RKO (cell line): Measurements from ENCODE around the gene PIPOX.

ENCODE experiments used
- DNase-seq: peaks from one replicate; pipeline ENCODE4 v3.0.0-alpha.2; 2016; ENCODE audit warnings: low spot score

The PIPOX gene

DNA sequence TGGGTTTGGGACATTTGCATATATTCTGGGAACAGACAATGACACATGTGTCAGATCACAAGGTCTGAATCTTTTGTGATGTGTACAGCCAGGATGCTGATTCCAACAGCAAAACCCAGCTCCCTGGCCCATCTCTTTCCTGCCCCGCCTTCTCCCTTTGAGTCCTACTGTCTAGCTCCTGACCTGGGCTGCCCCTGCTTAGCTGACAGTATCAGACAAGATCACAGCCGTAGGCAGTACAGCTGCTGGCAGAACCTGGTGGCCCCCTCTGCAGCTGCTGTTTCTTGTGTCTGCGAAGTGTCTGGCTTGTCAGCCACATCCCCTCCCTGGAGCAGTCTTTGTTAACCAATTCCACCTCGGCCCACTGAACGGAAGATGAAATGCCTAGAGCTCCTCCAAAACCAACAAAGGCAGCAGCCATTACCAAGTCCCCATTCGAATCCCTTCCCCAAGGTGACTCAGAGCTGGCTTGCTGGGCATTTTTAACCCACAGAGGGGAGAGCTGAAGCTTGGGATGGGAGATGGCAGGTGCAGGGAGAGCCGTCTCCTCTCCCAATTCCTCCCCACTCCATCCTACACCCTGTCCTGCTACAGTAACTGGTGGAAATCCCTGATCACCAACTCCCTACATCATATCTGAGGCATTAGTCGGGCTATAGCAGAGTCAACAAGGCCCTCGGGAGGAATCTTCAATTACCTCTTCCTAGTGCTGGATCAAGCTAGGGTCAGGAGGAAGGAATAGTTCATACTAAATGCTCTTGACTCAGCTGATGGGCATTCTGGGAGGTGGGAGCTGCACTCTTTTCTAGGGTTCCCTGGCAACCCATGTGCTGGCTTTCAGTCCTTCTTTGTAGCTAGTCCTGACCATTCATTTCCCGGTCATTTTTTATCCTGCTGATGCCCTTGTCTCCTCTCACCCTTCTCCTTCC is 5.8 kb downstream of the PIPOX start:
- DNase-seq, result no peak

GRCh38 chr17:29049541-29050145 is 6.7 kb downstream of the PIPOX start:
- DNase-seq, result no peak

DNA sequence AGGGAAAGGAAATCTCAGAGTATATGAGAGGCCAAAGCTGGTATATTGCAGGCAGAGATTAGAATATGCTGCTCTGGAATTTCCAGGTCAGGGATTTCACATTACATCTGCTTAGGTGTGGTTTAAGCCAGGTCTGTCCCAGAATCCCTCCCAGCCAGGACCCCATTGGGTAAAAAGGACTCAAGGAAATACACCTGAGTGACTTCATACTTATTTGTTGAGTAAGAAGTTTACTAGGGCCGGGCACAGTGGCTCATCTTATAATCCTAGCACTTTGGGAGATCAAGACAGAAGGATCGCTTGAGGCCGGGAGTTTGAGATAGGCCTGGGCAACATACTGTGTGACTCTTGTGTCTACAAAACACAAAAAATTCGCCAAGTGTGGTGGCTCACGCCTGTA is 7.2 kb downstream of the PIPOX start:
- no peak for DNase-seq

DNA sequence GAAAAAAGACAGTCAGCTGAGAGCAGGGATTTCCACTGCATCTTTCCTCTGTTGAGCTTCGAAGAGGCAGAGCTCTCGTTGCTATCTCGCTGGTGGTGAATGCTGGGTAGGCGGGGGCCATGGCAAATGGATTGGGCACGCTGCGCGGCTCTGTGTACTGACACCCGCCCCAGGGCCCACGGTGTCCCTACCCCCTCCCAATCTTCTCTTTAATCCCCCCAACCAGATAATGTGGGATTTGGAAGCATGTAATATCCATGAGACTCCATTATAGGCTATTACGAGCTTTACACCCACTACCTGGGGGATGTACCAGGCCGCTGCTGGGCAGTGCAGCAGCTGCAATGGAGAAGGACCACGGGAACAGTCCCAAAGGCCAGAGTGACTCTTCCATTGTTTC is 8.3 kb downstream of the PIPOX start:
- no peak for DNase-seq

DNA sequence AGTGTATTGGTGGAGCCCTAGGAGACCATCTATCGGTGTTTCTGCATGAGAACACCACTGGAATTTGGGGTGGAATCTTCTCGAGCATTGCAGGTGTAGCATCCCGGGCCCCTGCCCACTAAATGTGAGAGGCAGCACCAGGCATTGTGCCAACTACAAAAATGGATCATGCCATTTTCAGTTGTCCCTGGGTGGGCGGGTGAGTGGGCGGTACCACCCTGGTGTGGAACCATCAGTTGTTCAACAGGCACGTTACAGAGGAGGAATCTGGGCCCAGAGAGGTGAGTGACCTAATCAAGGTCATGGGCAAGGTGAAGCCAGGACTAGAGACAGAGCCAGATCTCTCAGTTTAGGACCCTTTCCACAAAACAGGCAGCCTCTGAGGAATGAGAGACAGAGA is 8.8 kb downstream of the PIPOX start:
- DNase-seq, result no peak

DNA sequence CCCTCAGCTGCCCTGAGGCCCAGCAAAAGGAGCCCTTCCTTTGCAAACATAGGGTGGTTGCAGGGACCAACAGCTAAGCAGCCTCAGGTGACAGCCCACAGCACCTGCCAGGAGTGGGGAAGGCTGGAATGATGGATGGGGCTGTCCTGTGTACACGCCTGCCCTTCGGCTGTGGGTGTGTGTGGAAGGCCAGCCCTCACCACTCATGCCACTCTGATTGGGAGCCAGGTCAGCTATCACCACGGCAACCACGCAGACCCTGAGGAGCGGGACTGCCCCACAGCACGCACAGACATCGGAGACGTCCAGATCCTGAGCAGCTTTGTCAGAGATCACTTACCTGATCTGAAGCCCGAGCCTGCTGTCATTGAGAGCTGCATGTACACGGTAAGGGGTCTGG is 11.9 kb downstream of the PIPOX start:
- no peak for DNase-seq

DNA sequence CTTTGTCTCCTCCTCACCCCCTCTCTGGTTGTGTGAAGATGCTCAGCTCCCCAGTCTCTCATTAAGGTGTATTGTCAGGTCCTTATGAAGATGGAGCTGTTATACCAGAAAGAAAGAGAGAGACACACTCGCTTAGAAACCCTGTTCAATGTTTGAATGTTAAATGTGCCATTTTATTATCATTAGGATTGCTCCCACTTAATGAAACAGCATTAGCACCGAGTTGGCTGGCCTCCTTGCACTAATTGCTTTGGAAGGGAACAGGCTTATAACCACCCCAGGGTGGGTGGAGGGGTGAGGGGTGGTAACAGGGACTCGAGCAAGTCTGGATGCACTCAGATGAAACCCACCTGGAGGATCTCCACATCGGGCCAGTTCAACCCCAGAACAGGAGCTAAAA is 14.4 kb downstream of the PIPOX start:
- no peak for DNase-seq

GRCh38 chr17:29058391-29058790 is 15.4 kb downstream of the PIPOX start:
- DNase-seq, result no peak

DNA sequence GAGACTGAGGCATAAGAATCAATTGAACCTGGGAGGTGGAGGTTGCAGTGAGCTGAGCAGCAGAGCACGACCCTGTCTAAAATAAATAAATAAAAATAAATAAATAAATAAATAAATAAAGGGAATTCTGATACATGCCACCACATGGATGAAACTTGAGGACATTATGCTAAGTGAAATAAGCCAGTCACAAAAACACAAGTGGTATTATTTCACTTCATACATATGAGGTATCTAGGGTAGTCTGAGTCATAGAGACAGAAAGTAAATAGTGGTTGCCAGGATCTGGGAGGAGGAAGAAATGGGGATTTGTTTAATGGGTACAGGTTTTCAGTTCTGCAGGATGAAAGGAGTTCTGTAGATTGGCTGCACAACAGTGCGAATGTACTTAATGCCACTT is 16.3 kb downstream of the PIPOX start:
- DNase-seq, result peak; percentile 30

DNA sequence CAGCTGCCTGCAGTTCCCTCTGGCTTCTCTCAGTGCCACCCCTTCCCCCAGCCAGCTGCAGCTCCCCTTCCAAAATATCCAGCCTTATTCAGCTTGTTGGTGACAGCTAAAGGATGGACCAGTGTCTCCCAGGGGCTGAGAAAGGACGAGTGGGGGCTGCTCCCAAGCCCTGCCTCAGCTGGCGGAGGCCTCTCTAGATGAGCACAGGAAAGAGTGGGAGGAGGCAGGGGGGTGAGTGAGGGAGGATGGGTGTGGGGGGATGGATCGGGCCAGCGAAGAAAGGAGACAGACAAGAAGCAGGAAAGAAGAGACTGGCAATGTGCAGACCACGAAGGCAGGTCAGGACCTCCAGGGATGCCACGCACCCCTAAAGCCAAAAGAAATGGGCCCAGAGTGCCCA is 17.5 kb downstream of the PIPOX start:
- DNase-seq, result no peak

DNA sequence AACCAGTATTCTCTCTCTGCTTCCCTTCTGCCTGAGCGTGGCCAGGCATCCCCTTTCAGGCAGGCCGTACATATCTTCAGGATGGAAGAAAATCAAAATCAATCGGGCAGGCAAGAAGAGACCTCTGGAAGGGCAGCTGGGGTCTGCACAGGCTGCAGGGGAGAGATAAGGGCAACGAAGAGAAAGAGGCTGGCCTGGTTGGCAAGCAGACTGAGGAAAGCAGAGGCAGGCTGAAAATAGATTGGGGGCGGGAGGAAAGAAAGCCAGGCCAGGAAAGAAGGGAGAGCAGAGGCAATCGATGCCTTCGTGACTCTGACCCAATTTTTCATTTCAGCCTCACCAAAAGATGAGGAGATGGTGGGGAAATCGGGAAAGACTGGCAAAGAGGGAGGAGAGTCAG is 18.1 kb downstream of the PIPOX start:
- DNase-seq, result no peak

DNA sequence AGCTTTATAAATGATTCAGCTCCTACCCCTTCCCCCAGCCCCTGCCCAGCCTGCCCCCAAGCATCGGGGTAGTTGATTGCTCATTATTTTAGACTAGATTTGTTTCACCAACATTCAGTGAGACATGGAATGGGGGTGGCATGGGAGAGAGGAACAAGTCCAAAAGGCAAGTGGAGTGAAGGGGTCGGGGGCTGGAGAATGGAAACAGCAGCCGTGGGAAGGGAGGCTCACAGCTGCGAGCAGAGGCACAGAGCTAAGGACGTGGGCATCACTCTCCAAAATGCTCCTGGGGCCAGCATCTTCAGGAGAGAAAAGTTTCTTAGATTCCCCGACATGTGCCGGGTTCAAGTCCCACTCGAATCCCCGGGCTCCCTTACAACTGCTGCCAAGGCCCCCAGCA is 19.3 kb downstream of the PIPOX start:
- DNase-seq, result no peak

GRCh38 chr17:29063992-29064391 is 21.1 kb downstream of the PIPOX start:
- DNase-seq, result no peak

DNA sequence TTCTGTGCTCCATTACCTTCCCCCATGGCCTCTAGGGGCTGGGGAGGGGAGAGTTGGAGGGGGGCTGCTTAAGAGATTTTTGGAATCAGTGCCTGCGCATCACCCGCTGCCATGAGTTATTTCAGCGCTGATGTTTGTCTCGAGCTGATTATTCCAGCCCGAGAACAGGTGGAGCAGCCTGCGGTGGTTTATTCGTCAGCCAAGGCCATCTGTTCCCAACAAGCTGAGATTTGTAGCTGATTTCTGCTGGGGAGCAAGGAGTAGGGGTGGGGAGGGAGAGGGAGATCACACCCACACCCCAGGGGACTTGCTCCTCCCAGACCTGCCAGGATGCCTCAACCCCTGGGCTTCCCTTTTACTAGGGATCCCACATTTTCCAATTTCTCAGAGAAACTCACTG is 23.1 kb downstream of the PIPOX start:
- no peak for DNase-seq

- no peak for DNase-seq
Observed at GRCh38 chr17:29066606-29067005, 23.7 kb downstream of the PIPOX start.

DNA sequence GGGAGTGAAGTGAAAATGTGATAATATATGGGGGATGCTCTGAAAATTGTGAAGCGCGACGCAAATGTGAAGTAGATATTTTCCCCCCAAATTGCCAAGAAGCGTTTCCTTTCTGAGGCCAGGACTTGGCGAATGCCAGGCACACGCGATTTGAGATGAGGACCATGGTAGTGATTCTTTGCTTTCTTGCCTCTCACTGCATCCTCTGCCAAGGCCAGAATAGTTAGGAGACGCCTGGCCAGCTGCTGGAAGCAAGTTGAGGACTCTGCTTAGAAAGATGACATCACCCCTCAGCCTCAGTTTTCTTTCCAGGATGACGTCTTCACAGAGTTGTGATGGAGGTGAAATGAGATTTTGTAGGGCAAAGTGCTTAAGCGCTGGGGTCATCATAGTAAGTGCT is 25.9 kb downstream of the PIPOX start:
- no peak for DNase-seq

DNA sequence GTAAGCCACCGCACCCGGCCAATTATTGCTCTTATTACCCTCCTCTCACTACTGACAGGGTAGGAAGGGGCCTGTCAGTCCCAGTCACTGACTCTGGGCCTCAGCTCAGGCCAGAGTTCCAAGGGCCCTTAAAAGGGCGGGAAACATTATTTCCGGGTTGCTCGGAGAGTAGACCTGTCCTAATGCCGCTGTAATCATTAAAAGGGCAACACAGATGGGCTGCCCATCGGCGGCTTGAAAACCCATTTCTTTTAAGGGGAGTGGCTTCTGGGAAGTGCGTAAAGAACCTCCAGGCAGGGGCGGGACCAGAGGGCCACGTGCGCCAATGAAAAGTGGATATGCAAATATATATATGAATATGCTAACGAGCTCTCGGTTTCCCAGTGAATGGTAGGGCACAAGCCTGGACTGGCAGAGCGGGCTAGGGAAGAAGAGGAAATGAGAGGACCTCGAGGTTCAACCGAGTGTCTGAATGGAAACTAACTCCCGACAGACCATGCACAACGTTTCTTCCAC is 26.6 kb downstream of the PIPOX start:
- DNase-seq, result no peak

GRCh38 chr17:29070308-29070707 is 27.4 kb downstream of the PIPOX start:
- DNase-seq, result no peak

DNA sequence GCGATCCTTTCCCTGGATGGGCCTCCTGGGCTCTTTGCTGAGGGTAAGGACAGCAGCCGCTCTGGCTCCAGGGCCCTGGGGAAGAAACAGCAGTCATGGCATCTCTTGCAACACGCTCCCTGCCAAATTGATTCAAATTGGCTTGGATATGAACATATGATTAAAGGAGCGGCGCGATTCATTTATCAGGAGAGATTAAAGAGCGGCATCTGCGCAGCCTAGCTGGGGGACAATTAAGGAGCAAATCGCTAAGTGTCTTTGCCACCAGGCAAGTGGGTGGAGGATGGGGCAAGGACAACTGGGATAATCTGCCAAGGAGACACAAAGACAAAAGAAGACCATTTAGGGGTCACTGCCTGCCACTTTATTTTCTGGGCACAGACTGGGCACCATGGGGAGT is 27.8 kb downstream of the PIPOX start:
- DNase-seq, result no peak

GRCh38 chr17:29071303-29071702 is 28.4 kb downstream of the PIPOX start:
- no peak for DNase-seq

GRCh38 chr17:29073045-29073444 is 30.1 kb downstream of the PIPOX start:
- no peak for DNase-seq

- DNase-seq, result no peak
Observed at GRCh38 chr17:29073520-29073919, 30.6 kb downstream of the PIPOX start.

- no peak for DNase-seq
Observed at GRCh38 chr17:29074488-29074887, 31.5 kb downstream of the PIPOX start.

GRCh38 chr17:29076087-29076486 is 33.1 kb downstream of the PIPOX start:
- DNase-seq, result no peak
